H1 (cell line): ENCODE results near the gene RBM20. TPM values are rescaled to one million over a fixed set of nuclear protein-coding genes. Genes with fewer than 3 reads are reported as not detected.

Experiments used
- CTCF ChIA-PET: fragments of 300-600 bp; sonication (Branson Sonifier 250); formaldehyde crosslinking; loops from one replicate; lab custom pipeline; 2021; ENCODE audit not compliant: partially characterized antibody; lab: Charles Lee
- POLR2A ChIA-PET: fragments of 300-600 bp; sonication (Branson Sonifier 250); formaldehyde crosslinking; loops from one replicate; lab custom pipeline; 2021; ENCODE audit warnings: inconsistent platforms; ENCODE audit not compliant: partially characterized antibody; lab: Charles Lee
- DNase-seq, 2 experiments: peaks; one replicate each; pipeline versions ENCODE4 v3.0.0 to v3.0.0-alpha.2; 2010 to 2022; ENCODE audit warnings: low spot score in 2 of 2, low read depth in 1 of 2, mixed read lengths in 1 of 2
- FAIRE-seq: peaks from 2 replicates; lab custom pipeline; 2011; peaks lifted over from hg19 to GRCh38; lab: Jason Lieb, UNC
- H2AFZ ChIP-seq: 2 replicates; pipeline ENCODE4 v1.8.1; 2012; ENCODE audit warnings: low read length, inconsistent platforms
- H2AK5ac ChIP-seq: 2 replicates; pipeline ENCODE4 v1.6.1; 2013; ENCODE audit warnings: low read depth, low read length
- H2BK120ac ChIP-seq: replicated peaks from 2 replicates; pipeline ENCODE3; 2013; ENCODE audit warnings: low read depth, low read length, inconsistent platforms
- H2BK12ac ChIP-seq: 2 replicates; pipeline ENCODE4 v1.6.1; 2013; ENCODE audit warnings: low read depth, low read length
- H2BK15ac ChIP-seq: 2 replicates; pipeline ENCODE4 v1.6.1; 2013; ENCODE audit warnings: low read length
- H2BK20ac ChIP-seq: 2 replicates; pipeline ENCODE4 v1.6.1; 2013; ENCODE audit warnings: low read length
- H2BK5ac ChIP-seq: 2 replicates; pipeline ENCODE4 v1.6.1; 2013; ENCODE audit warnings: low read depth, low read length
- H3K14ac ChIP-seq: 2 replicates; pipeline ENCODE4 v1.6.1; 2013; ENCODE audit warnings: inconsistent platforms; ENCODE audit not compliant: insufficient read length
- H3K18ac ChIP-seq: 2 replicates; pipeline ENCODE4 v1.6.1; 2013; ENCODE audit warnings: low read length; ENCODE audit errors: extremely low read depth
- H3K23ac ChIP-seq: 2 replicates; pipeline ENCODE4 v1.6.1; 2013; ENCODE audit warnings: inconsistent platforms; ENCODE audit not compliant: insufficient read length
- H3K23me2 ChIP-seq: 2 replicates; pipeline ENCODE4 v1.6.1; 2013; ENCODE audit warnings: low read depth, low read length
- H3K27ac ChIP-seq: 2 replicates; pipeline ENCODE4 v1.6.1; 2011; ENCODE audit warnings: low read depth, low read length, inconsistent platforms
- H3K27me3 ChIP-seq, 4 experiments: replicated peaks in 1 of 4; 1 replicate in 1 of 4; 2 replicates in 3 of 4; pipeline versions ENCODE4 v1.6.1 to v1.8.1; 2011 to 2013; ENCODE audit warnings: low read length in 3 of 4, mild to moderate bottlenecking in 3 of 4, inconsistent platforms in 2 of 4, mixed read lengths in 2 of 4, moderate library complexity in 1 of 4; ENCODE audit not compliant: control insufficient read depth in 3 of 4, insufficient read depth in 3 of 4; ENCODE audit errors: extremely low read depth in 1 of 4
- H3K36me3 ChIP-seq, 4 experiments: 2 replicates each; pipeline versions ENCODE4 v1.6.1 to v1.8.1; 2011 to 2013; ENCODE audit warnings: mild to moderate bottlenecking in 4 of 4, low read length in 3 of 4, moderate library complexity in 2 of 4, control low read depth in 1 of 4, inconsistent platforms in 1 of 4; ENCODE audit not compliant: insufficient read depth in 4 of 4, control insufficient read depth in 2 of 4
- H3K4ac ChIP-seq: replicated peaks from 2 replicates; pipeline ENCODE3; 2013; ENCODE audit warnings: low read length, low read depth, mixed read lengths, inconsistent platforms; ENCODE audit not compliant: insufficient read length
- H3K4me1 ChIP-seq, 4 experiments: replicated peaks in 1 of 4; 1 replicate in 1 of 4; 2 replicates in 3 of 4; pipeline versions ENCODE4 v1.6.1 to v1.8.1; 2011 to 2013; ENCODE audit warnings: low read length in 3 of 4, inconsistent platforms in 2 of 4, mixed read lengths in 1 of 4; ENCODE audit not compliant: insufficient read depth in 4 of 4, control insufficient read depth in 3 of 4
- H3K4me2 ChIP-seq, 2 experiments: 2 replicates each; pipeline versions ENCODE4 v1.6.1 to v1.8.1; 2011 to 2013; ENCODE audit warnings: low read depth in 2 of 2, low read length in 2 of 2, control low read depth in 1 of 2, inconsistent platforms in 1 of 2, mild to moderate bottlenecking in 1 of 2; ENCODE audit not compliant: insufficient read depth in 1 of 2
- H3K4me3 ChIP-seq, 4 experiments: fragments of 200-600, 300-600 bp in 1 of 4; sonication (generic), shearing (Covaris generic), sonication (Bioruptor Twin) in 1 of 4; 2 replicates each; pipeline versions ENCODE4 v1.5.1 to v1.8.1; 2011 to 2016; ENCODE audit warnings: low read length in 4 of 4, low read depth in 3 of 4, control low read depth in 2 of 4, inconsistent platforms in 2 of 4, mild to moderate bottlenecking in 2 of 4, mixed read lengths in 1 of 4, moderate library complexity in 1 of 4; ENCODE audit not compliant: insufficient read depth in 2 of 4; ENCODE audit errors: extremely low read depth in 1 of 4
- H3K56ac ChIP-seq: replicated peaks from 2 replicates; pipeline ENCODE3; 2013; ENCODE audit warnings: low read depth, mild to moderate bottlenecking, mixed read lengths, low read length, inconsistent platforms; ENCODE audit not compliant: insufficient read length
- H3K79me1 ChIP-seq: 2 replicates; pipeline ENCODE4 v1.6.1; 2013; ENCODE audit warnings: low read depth, low read length, control low read depth
- H3K79me2 ChIP-seq, 2 experiments: 2 replicates each; pipeline versions ENCODE4 v1.6.1 to v1.8.1; 2012 to 2013; ENCODE audit warnings: low read length in 2 of 2, mild to moderate bottlenecking in 2 of 2, inconsistent platforms in 1 of 2; ENCODE audit not compliant: insufficient read depth in 2 of 2, control insufficient read depth in 1 of 2
- H3K9ac ChIP-seq, 4 experiments: replicated peaks in 1 of 4; 1 replicate in 1 of 4; 2 replicates in 3 of 4; pipeline versions ENCODE4 v1.6.1 to v1.8.1; 2011 to 2013; ENCODE audit warnings: low read depth in 3 of 4, low read length in 3 of 4, control low read depth in 2 of 4, mild to moderate bottlenecking in 2 of 4, moderate library complexity in 2 of 4, inconsistent platforms in 1 of 4; ENCODE audit errors: extremely low read depth in 1 of 4
- H3K9me3 ChIP-seq, 2 experiments: 2 replicates each; pipeline versions ENCODE4 v1.6.1 to v1.8.1; 2012 to 2013; ENCODE audit warnings: mild to moderate bottlenecking in 2 of 2, moderate library complexity in 2 of 2, control low read depth in 1 of 2, inconsistent platforms in 1 of 2, low read depth in 1 of 2, low read length in 1 of 2, mixed read lengths in 1 of 2; ENCODE audit not compliant: insufficient read depth in 2 of 2
- H4K20me1 ChIP-seq, 2 experiments: replicated peaks in 1 of 2; 2 replicates each; pipeline versions ENCODE3 to v1.8.1; 2011 to 2013; ENCODE audit warnings: inconsistent platforms in 2 of 2, low read length in 2 of 2, mild to moderate bottlenecking in 1 of 2; ENCODE audit not compliant: insufficient read depth in 2 of 2, control insufficient read depth in 1 of 2
- H4K5ac ChIP-seq: 2 replicates; pipeline ENCODE4 v1.6.1; 2013; ENCODE audit warnings: low read length, low read depth, mixed read lengths, inconsistent platforms; ENCODE audit not compliant: insufficient read length
- H4K8ac ChIP-seq: 2 replicates; pipeline ENCODE4 v1.8.0; 2013; ENCODE audit warnings: mild to moderate bottlenecking, moderate library complexity, low read length, inconsistent platforms; ENCODE audit not compliant: insufficient read depth; ENCODE audit errors: extremely low read depth
- H4K91ac ChIP-seq: replicated peaks from 2 replicates; pipeline ENCODE3; 2013; ENCODE audit warnings: low read length, mixed read lengths, inconsistent platforms; ENCODE audit not compliant: insufficient read length
- KDM1A ChIP-seq: fragments of 200-600, 300-600 bp; sonication (generic); IDR thresholded peaks from 2 replicates; pipeline ENCODE4 v1.7.1; 2016; ENCODE audit warnings: mild to moderate bottlenecking, low read length, borderline replicate concordance
- POLR2A ChIP-seq, 2 experiments: IDR thresholded peaks; 1 replicate in 1 of 2; 2 replicates in 1 of 2; pipeline ENCODE4 v1.6.1; 2011; ENCODE audit warnings: low read depth in 2 of 2, low read length in 2 of 2, mild to moderate bottlenecking in 2 of 2; ENCODE audit errors: control extremely low read depth in 1 of 2
- RAD21 ChIP-seq, 2 experiments: IDR thresholded peaks in 1 of 2; conservative IDR thresholded peaks in 1 of 2; 2 replicates each; pipeline ENCODE4 v1.6.1; 2011; ENCODE audit warnings: low read depth in 2 of 2, low read length in 2 of 2, improper control_type of control experiment in 1 of 2, inconsistent platforms in 1 of 2, mild to moderate bottlenecking in 1 of 2, moderate library complexity in 1 of 2
- SP4 ChIP-seq: IDR thresholded peaks from 2 replicates; pipeline ENCODE4 v1.6.1; 2012; ENCODE audit warnings: low read length, inconsistent platforms
- TBP ChIP-seq: IDR thresholded peaks from 2 replicates; pipeline ENCODE4 v1.6.1; 2011; ENCODE audit warnings: low read depth, low read length, improper control_type of control experiment
- WGBS, 2 experiments: shearing (Covaris generic) in 1 of 2; methylation state at CpG; one replicate each; pipeline versions ENCODE4 v1.1.6 to v1.1.7; 2013 to 2015; ENCODE audit warnings: low lambda C conversion rate in 2 of 2, mixed read lengths in 2 of 2, inconsistent platforms in 1 of 2, low coverage in 1 of 2, missing lambda C conversion rate in 1 of 2; ENCODE audit not compliant: insufficient replicate concordance in 2 of 2, insufficient coverage in 1 of 2, insufficient read length in 1 of 2; ENCODE audit errors: extremely low coverage in 1 of 2, missing lambda C conversion rate in 1 of 2; 5-methylcytosine and 5-hydroxymethylcytosine counted together
- polyA plus RNA-seq, 7 experiments: library from polyadenylated mRNA; depleted of rRNA in 3 of 7; stranded (reverse) in 5 of 7; unstranded in 2 of 7; fragments of >200 nt in 5 of 7; fragments of 200-250 nt in 2 of 7; gene quantifications; 1 replicate in 5 of 7; 2 replicates in 1 of 7; 4 replicates in 1 of 7; pipeline versions ENCODE4 v1.2.1 to v1.2.3, GENCODE V29; 2011 to 2013; ENCODE audit warnings: missing spikeins in 2 of 7, mixed read lengths in 2 of 7
- total RNA-seq: library from RNA; stranded (reverse); fragmentation: NEBNext Ultra II Directional; extraction: Animal tissue kit (Norgen Biotek cat#: 25700); gene quantifications from 2 replicates; pipeline ENCODE4 v1.2.1, GENCODE V29; 2021

Gene RBM20
- total and polyA plus RNA-seq, 2 of the 8 experiments (the other 6 are each of a cell fraction or from before 2014, with no cell fraction given), result 0.05 to 0.63 TPM

DNA sequence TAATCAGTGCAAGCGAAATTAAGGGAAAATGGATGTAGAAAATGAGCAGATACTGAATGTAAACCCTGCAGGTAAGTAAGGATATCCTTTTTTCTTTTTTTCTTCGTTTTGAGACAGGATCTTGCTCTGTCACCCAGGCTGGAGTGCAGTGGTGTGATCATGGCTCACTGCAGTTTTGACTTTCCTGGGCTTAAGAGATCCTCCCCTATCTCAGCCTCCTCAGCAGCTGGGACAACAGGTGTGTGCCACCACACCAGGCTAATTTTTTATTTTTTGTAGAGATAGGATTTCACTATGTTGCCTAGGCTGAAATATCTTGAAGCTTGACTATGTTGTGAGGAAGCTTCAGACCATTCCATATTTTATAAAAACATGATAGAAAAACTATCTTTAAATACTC is 231.9 kb downstream of the RBM20 start:
- no peak overlapping the region for H2BK12ac ChIP-seq
- H4K8ac ChIP-seq, result no peak overlapping the region
- H3K36me3 ChIP-seq, result peaks cover 0 to 7% (median 0%) of the 10 kb centered on the region in 4 experiments; a peak in 1 of 8 replicates
- H4K91ac ChIP-seq, result no peak overlapping the region
- H2AK5ac ChIP-seq, result no peak overlapping the region
- no peak overlapping the region for H3K18ac ChIP-seq
- no peak overlapping the region for H3K4me3 ChIP-seq
- no peak overlapping the region for H3K9ac ChIP-seq
- ChIA-PET POLR2A (no interaction called here), CTCF (interaction anchor here (0.9 to 1.0 kb wide), 2 partner anchors 17 to 41 kb away, joined by 3 read pairs; no protein-coding TSS in a partner anchor)
- WGBS, 2 experiments, result 86% methylated on average over 2 of the region's 2 CpGs; no CpG with 5 or more reads in 1 of the 2 experiments
- no peak overlapping the region for H2AFZ ChIP-seq
- no peak overlapping the region for H3K23ac ChIP-seq
- H2BK120ac ChIP-seq, result no peak overlapping the region
- H2BK20ac ChIP-seq, result no peak overlapping the region
- H3K79me1 ChIP-seq, result no peaks in the 10 kb centered on the region; the same call in 1 of the 2 replicates
- H2BK15ac ChIP-seq, result no peak overlapping the region
- H3K4me2 ChIP-seq, result no peak overlapping the region
- H2BK5ac ChIP-seq, result no peak overlapping the region
- peaks cover 2% of the 10 kb centered on the region; the same call in 1 of the 2 replicates for H3K23me2 ChIP-seq
- H3K4ac ChIP-seq, result no peak overlapping the region
- DNase-seq (no peak), FAIRE-seq (no peak)
- no peak overlapping the region for H4K5ac ChIP-seq
- peaks cover under 1 to 4% (median 4%) of the 10 kb centered on the region in 4 experiments; a peak in 4 of 7 replicates for H3K4me1 ChIP-seq
- no peak overlapping the region for H3K14ac ChIP-seq
- H4K20me1 ChIP-seq, result no peaks in the 10 kb centered on the region
- H3K9me3 ChIP-seq, result no peaks in the 10 kb centered on the region
- no peak overlapping the region for H3K56ac ChIP-seq
- H3K27me3 ChIP-seq, result no peaks in the 10 kb centered on the region
- peaks cover 0 to 11% of the 10 kb centered on the region in 2 experiments; a peak in 2 of 4 replicates for H3K79me2 ChIP-seq
- H3K27ac ChIP-seq, result no peak overlapping the region
- TF ChIP-seq RAD21 (IDR thresholded peaks at IDR 0.05 in 1 of 2, conservative IDR thresholded peaks at IDR 0.05 in 1 of 2; ENCODE audit: low read depth in 2 of 2, low read length in 2 of 2) (no peak), POLR2A (IDR thresholded peaks at IDR 0.05; ENCODE audit: control extremely low read depth in 1 of 2, low read depth in 2 of 2, low read length in 2 of 2) (no peak), KDM1A (no peak), SP4 (no peak), TBP (no peak)
